A549 (cell line): ENCODE data around the gene PAPSS2. TPM values are rescaled to one million over a fixed set of nuclear protein-coding genes. Genes with fewer than 3 reads are reported as not detected.

Experiments used
- ATAC-seq, 2 experiments: fragments of 200-7000 bp in 1 of 2; fragments of >200 bp in 1 of 2; cut with Nextera tagmentation in 1 of 2; cut with Tn5 transposase in 1 of 2; 3 replicates each; pipeline versions ENCODE4 v1.8.0 to v1.9.1; 2018 to 2020; ENCODE audit warnings: mild to moderate bottlenecking in 1 of 2, moderate library complexity in 1 of 2
- CTCF ChIA-PET: fragments of 300-600 bp; sonication (Branson Sonifier 250); formaldehyde crosslinking; extraction: SDS; loops from one replicate; lab custom pipeline; 2021; ENCODE audit warnings: antibody characterized with exemption, inconsistent platforms; lab: Yijun Ruan, JAX
- POLR2A ChIA-PET: fragments of 350-600 bp; formaldehyde crosslinking; extraction: SDS; loops from one replicate; lab custom pipeline; 2021; ENCODE audit warnings: antibody characterized with exemption, inconsistent platforms; lab: Yijun Ruan, JAX
- DNase-seq, 2 experiments: peaks; one replicate each; pipeline versions ENCODE4 v3.0.0 to v3.0.0-alpha.2; 2011 to 2016; ENCODE audit warnings: low read depth in 1 of 2, low spot score in 1 of 2
- FAIRE-seq: peaks from 2 replicates; lab custom pipeline; 2011; peaks lifted over from hg19 to GRCh38; lab: Jason Lieb, UNC
- H3K27ac ChIP-seq, 2 experiments: fragments of >200 bp; sonication (Bioruptor Twin); formaldehyde crosslinking; 3 replicates each; pipeline ENCODE4 v1.5.1; 2016 to 2017
- H3K4me1 ChIP-seq: fragments of >200 bp; sonication (Bioruptor Twin); formaldehyde crosslinking; 3 replicates; pipeline ENCODE4 v1.6.1; 2016
- H3K4me2 ChIP-seq: fragments of >200 bp; sonication (Bioruptor Twin); formaldehyde crosslinking; 3 replicates; pipeline ENCODE4 v1.6.1; 2016
- H3K4me3 ChIP-seq: fragments of >200 bp; sonication (Bioruptor Twin); formaldehyde crosslinking; 3 replicates; pipeline ENCODE4 v1.5.1; 2016
- H3K9me3 ChIP-seq: fragments of >200 bp; sonication (Bioruptor Twin); formaldehyde crosslinking; 3 replicates; pipeline ENCODE4 v1.6.1; 2016
- CEBPB ChIP-seq, 2 experiments: fragments of >200 bp in 1 of 2; sonication (Bioruptor Twin) in 1 of 2; formaldehyde crosslinking in 1 of 2; IDR thresholded peaks; 2 replicates each; pipeline ENCODE4 v1.6.1; 2012 to 2016
- CHD4 ChIP-seq: fragments of 200-600 bp; sonication (generic); IDR thresholded peaks from 2 replicates; pipeline ENCODE4 v1.6.1; 2016; ENCODE audit warnings: antibody characterized with exemption, mild to moderate bottlenecking, borderline replicate concordance
- EHF ChIP-seq: fragments of 250-450 bp; sonication (Bioruptor Pico); IDR thresholded peaks from 2 replicates; pipeline ENCODE4 v1.5.0; 2020; ENCODE audit warnings: mild to moderate bottlenecking
- FOSL2 ChIP-seq, 2 experiments: fragments of 450-650 bp in 1 of 2; fragments of >200 bp in 1 of 2; sonication (Bioruptor Twin) in 1 of 2; formaldehyde crosslinking; IDR thresholded peaks; 2 replicates each; pipeline versions ENCODE4 v1.5.0 to v1.6.1; 2016 to 2020; ENCODE audit warnings: mild to moderate bottlenecking in 1 of 2, moderate library complexity in 1 of 2
- GATA3 ChIP-seq: IDR thresholded peaks from 2 replicates; pipeline ENCODE4 v1.6.1; 2012; ENCODE audit warnings: borderline replicate concordance
- HDAC2 ChIP-seq: fragments of 200-600 bp; sonication (generic); IDR thresholded peaks from 2 replicates; pipeline ENCODE4 v1.6.1; 2016
- HEYL ChIP-seq: fragments of 250-450 bp; sonication (Bioruptor Pico); IDR thresholded peaks from 2 replicates; pipeline ENCODE4 v1.8.0; 2021; ENCODE audit warnings: mild to moderate bottlenecking, moderate library complexity
- JUNB ChIP-seq: fragments of >200 bp; sonication (Bioruptor Twin); formaldehyde crosslinking; IDR thresholded peaks from 2 replicates; pipeline ENCODE4 v1.6.1; 2016
- NFE2L2 ChIP-seq: fragments of 150-350 bp; conservative IDR thresholded peaks from 2 replicates; pipeline ENCODE4 v1.6.1; 2014; ENCODE audit warnings: low read length
- PHF8 ChIP-seq: fragments of 200-600 bp; sonication (generic); IDR thresholded peaks from 2 replicates; pipeline ENCODE4 v1.6.1; 2016; ENCODE audit warnings: low read depth, mild to moderate bottlenecking, antibody characterized with exemption, moderate library complexity, borderline replicate concordance
- POLR2AphosphoS2 ChIP-seq: conservative IDR thresholded peaks from 2 replicates; pipeline ENCODE4 v1.6.1; 2012; ENCODE audit warnings: low read length, improper control_type of control experiment, inconsistent platforms
- RAD21 ChIP-seq, 2 experiments: fragments of >200 bp in 1 of 2; sonication (Bioruptor Twin) in 1 of 2; formaldehyde crosslinking in 1 of 2; IDR thresholded peaks in 1 of 2; conservative IDR thresholded peaks in 1 of 2; 2 replicates in 1 of 2; 3 replicates in 1 of 2; pipeline ENCODE4 v1.6.1; 2012 to 2018; ENCODE audit warnings: inconsistent platforms in 1 of 2
- SMC3 ChIP-seq: fragments of >200 bp; sonication (Bioruptor Twin); formaldehyde crosslinking; IDR thresholded peaks from 3 replicates; pipeline ENCODE4 v1.6.1; 2018; ENCODE audit warnings: inconsistent platforms
- ZNF302 ChIP-seq: fragments of 250-450 bp; sonication (Bioruptor Pico); IDR thresholded peaks from 2 replicates; pipeline ENCODE4 v1.9.0; 2021; ENCODE audit warnings: inconsistent platforms, mild to moderate bottlenecking, moderate library complexity
- WGBS: methylation state at CpG from one replicate; pipeline ENCODE4 v1.1.6; 2017; ENCODE audit errors: missing lambda C conversion rate; 5-methylcytosine and 5-hydroxymethylcytosine counted together
- polyA plus RNA-seq, 4 experiments: library from polyadenylated mRNA; depleted of rRNA in 3 of 4; stranded (reverse); fragments of >200 nt; fragmentation: RNase III in 1 of 4; extraction: RNeasy Plus Mini Kit Qiagen cat#74134 plus additional on column Dnase treatment in 1 of 4; gene quantifications; 2 replicates in 3 of 4; 3 replicates in 1 of 4; pipeline ENCODE4 v1.2.3, GENCODE V29; 2011 to 2017
- TF ChIP-seq, protein P1 (sequence below): fragments of >200 bp; sonication (Bioruptor Twin); formaldehyde crosslinking; IDR thresholded peaks from 3 replicates; pipeline ENCODE4 v1.5.1; 2016

Gene PAPSS2
- polyA plus RNA-seq, 2 of the 4 experiments (the other 2 are of a cell fraction) = 27.7 to 29.0 TPM

DNA sequence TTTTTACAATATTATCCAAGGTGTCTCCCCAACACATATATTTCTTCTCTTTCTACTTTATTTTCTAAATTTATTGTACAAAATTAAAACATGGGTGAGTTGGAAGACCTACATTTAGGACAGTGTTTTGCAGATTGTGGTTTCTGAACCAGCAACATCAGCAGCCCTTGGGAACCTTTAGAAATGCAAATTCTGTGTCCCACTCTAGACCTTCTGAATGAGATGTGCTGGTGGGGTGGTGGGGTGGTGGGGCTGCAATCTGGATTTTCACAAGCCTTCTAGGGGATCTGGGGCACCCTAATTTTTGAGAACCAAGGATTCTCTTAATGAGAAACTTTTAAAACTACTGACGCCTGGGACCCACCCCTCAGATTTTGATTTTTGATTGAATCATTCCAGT, 7.4 kb upstream of the PAPSS2 start:
- Histone ChIP-seq H3K4me2 (no peak overlapping the region), H3K9me3 (no peaks in the 10 kb centered on the region), H3K4me1 (peaks cover 19% of the 10 kb centered on the region), H3K4me3 (no peak overlapping the region), H3K27ac (0 out of 6 replicates have a peak overlapping the region, but pooled peaks of 1 of the 2 experiments have one; percentile 21)
- DNase-seq (no peak), FAIRE-seq (no peak), ATAC-seq (no peak)
- TF ChIP-seq JUNB (no peak), EHF (CRISPR knock-in tag) (no peak)
- WGBS = 86% methylated on average over 1 of the region's 1 CpG
- CTCF ChIA-PET = no interaction called here
- POLR2A ChIA-PET = no interaction called here

DNA sequence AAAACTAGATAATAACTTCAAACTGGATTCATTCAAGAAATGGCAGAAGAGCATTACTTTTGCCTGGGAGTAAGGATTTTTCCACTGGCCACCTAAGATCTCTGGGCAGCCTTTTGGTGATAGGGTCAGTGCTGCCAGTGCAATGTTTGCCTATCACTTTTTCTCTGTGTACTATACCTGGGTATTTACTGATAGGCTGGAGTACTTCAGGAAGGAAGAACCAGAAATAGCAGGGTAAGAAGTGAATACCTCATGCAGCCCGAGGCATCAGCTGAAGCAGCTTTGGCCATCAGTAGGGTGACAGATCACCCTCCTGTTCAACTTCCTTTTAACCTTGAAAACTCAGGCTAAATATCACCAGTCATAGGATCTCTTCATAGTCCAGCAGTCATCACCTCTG, 5.5 kb upstream of the PAPSS2 start:
- H3K4me3 ChIP-seq = no peak overlapping the region
- 10% methylated on average over 1 of the region's 1 CpG for WGBS
- TF ChIP-seq CHD4 (no peak), ZNF302 (CRISPR knock-in tag) (no peak), POLR2AphosphoS2 (no peak), PHF8 (no peak)
- DNase-seq = no peak
- peaks cover 38% of the 10 kb centered on the region for H3K4me1 ChIP-seq
- 0 out of 6 replicates have a peak, but pooled peaks of 1 of the 2 experiments have one; percentile 21 for ATAC-seq
- H3K27ac ChIP-seq = no peak overlapping the region
- 0 out of 3 replicates have a peak overlapping the region, but pooled peaks have one; percentile 13 for H3K4me2 ChIP-seq
- no peak for FAIRE-seq
- POLR2A ChIA-PET = no interaction called here
- no peaks in the 10 kb centered on the region for H3K9me3 ChIP-seq
- CTCF ChIA-PET = no interaction called here

DNA sequence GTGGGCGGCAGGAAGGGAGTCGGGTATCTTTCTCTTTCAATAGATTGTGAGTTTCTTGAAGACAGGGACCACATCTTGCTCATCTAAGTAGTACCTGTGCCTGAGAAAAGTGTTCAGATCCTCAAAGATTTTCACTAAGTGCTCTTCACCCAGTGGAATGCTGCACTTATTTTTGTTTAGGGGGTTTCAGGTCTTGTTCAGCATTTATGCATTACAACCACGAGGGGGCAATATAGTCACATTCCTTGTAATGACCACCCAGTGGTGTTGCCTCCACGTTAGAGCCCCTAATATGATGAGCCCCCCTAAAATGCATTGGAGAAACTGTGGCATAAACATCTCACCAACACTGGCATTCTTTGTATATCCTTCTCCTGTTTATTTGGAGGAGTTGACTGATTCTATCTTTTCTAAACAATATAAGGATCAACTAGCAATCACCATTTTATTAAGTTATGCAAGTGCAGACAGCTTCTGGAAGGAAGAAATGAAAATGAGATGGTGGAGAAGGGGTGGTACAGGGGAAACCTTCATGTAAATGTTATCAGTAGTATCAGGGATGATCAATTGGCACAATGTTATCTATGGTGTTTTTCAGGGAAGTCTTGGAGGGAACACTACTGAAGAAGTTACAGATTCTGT, 3.1 kb upstream of the PAPSS2 start:
- ATAC-seq = 0 out of 6 replicates have a peak, but pooled peaks of 1 of the 2 experiments have one; percentile 16
- WGBS = 46% methylated on average over 4 of the region's 4 CpGs
- Histone ChIP-seq H3K27ac (peak overlapping the region; percentile 49 to 54), H3K9me3 (no peaks in the 10 kb centered on the region), H3K4me2 (peak overlapping the region; percentile 53), H3K4me1 (peaks cover 46% of the 10 kb centered on the region), H3K4me3 (no peak overlapping the region)
- POLR2A ChIA-PET = no interaction called here
- CTCF ChIA-PET = interaction anchor here (0.9 to 1.6 kb wide), 9 partner anchors 11 to 118 kb away, joined by 3 to 17 read pairs (median 4); no protein-coding TSS in a partner anchor
- TF ChIP-seq RAD21 (conservative IDR thresholded peaks at IDR 0.05 in 1 of 2, IDR thresholded peaks at IDR 0.05 in 1 of 2) (peak; percentile 82 to 85), HEYL (no peak), CEBPB (IDR thresholded peaks at IDR 0.05) (0 out of 4 replicates have a peak, but pooled peaks of 1 of the 2 experiments have one; percentile 6), SMC3 (peak; percentile 89), NFE2L2 (no peak)
- TF ChIP-seq, protein P1, sequence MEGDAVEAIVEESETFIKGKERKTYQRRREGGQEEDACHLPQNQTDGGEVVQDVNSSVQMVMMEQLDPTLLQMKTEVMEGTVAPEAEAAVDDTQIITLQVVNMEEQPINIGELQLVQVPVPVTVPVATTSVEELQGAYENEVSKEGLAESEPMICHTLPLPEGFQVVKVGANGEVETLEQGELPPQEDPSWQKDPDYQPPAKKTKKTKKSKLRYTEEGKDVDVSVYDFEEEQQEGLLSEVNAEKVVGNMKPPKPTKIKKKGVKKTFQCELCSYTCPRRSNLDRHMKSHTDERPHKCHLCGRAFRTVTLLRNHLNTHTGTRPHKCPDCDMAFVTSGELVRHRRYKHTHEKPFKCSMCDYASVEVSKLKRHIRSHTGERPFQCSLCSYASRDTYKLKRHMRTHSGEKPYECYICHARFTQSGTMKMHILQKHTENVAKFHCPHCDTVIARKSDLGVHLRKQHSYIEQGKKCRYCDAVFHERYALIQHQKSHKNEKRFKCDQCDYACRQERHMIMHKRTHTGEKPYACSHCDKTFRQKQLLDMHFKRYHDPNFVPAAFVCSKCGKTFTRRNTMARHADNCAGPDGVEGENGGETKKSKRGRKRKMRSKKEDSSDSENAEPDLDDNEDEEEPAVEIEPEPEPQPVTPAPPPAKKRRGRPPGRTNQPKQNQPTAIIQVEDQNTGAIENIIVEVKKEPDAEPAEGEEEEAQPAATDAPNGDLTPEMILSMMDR = peak; percentile 85
- peak; percentile 58 for DNase-seq
- FAIRE-seq = no peak

DNA sequence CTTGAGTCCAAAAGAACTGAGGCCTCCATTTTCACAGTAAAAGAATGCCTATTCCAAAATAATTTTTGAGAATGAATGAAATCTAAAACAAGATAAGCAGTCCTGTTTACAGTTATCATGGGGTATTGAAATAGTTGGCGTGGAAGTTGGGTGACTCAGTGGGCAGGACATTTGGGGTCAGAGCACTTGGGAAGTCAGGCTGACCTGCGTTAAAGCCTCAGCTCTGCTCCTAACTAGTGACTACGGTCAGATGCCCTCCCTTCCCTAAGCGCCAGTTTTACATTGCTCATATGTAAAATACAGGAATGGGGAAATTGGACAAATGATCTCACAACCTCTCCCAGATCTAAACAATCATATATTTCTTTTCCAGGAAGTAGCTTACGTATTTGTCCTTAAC, 2.3 kb upstream of the PAPSS2 start:
- TF ChIP-seq FOSL2 (IDR thresholded peaks at IDR 0.05) (no peak), FOSL2 (CRISPR knock-in tag; IDR thresholded peaks at IDR 0.05) (peak; percentile 48), GATA3 (peak; percentile 80; the same call in 1 of the 2 replicates), HDAC2 (no peak)
- CTCF ChIA-PET = interaction anchor here (0.6 to 1.6 kb wide), 12 partner anchors 12 to 549 kb away, joined by 3 to 17 read pairs (median 4); no protein-coding TSS in a partner anchor
- H3K4me2 ChIP-seq = peak overlapping the region; percentile 53
- WGBS = 26% methylated on average over 5 of the region's 5 CpGs
- POLR2A ChIA-PET = no interaction called here
- peak in 1 of 2 experiments; percentile 7; a peak in 2 of 6 replicates for ATAC-seq
- peaks cover 51% of the 10 kb centered on the region for H3K4me1 ChIP-seq
- peak in 1 of 2 experiments; percentile 56 for DNase-seq
- H3K27ac ChIP-seq = peak overlapping the region; percentile 49 to 54
- H3K9me3 ChIP-seq = no peaks in the 10 kb centered on the region
- FAIRE-seq = no peak
- H3K4me3 ChIP-seq = no peak overlapping the region
